GM18873 (cell line): ENCODE results near the gene TRIM49.
"Not testable (repeated sequence)": the region's sequence is repeated elsewhere in the genome, so short reads cannot be mapped to it uniquely, and the experiment has no call there.

Source experiments
- ATAC-seq: cut with Tn5 transposase; IDR thresholded peaks from one replicate; pipeline ENCODE4 v1.9.1; 2021; ENCODE audit warnings: mild to moderate bottlenecking, moderate library complexity, moderate number of reproducible peaks; ENCODE audit not compliant: unreplicated experiment, low FRiP score

TRIM49 gene, protein sequence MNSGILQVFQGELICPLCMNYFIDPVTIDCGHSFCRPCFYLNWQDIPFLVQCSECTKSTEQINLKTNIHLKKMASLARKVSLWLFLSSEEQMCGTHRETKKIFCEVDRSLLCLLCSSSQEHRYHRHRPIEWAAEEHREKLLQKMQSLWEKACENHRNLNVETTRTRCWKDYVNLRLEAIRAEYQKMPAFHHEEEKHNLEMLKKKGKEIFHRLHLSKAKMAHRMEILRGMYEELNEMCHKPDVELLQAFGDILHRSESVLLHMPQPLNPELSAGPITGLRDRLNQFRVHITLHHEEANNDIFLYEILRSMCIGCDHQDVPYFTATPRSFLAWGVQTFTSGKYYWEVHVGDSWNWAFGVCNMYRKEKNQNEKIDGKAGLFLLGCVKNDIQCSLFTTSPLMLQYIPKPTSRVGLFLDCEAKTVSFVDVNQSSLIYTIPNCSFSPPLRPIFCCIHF

DNA sequence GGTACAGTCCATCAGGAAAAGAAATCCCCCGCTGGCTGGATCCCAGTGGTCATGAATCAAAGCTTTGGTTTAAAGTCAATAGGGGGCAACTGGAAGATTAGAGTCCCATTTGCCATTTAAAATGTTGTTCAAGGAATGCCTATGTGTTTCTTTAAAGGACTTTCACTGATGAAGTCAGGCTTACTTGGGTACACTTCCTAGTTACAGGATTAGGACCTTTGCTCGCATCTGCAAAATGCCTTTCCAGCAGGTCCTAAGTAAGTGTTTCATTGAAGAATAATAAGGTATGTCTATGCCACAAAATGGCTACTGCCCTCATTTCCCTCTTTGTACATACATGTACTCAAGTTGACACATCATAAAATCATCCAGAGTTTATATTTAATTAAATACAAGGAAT is at the start of gene TRIM49:
TSS of gene TRIM49 (minus strand) at position 101 of the 400 bp plus-strand sequence. CDS start 4,106 bp downstream, outside the sequence.
- ATAC-seq, result not testable (repeated sequence)

DNA sequence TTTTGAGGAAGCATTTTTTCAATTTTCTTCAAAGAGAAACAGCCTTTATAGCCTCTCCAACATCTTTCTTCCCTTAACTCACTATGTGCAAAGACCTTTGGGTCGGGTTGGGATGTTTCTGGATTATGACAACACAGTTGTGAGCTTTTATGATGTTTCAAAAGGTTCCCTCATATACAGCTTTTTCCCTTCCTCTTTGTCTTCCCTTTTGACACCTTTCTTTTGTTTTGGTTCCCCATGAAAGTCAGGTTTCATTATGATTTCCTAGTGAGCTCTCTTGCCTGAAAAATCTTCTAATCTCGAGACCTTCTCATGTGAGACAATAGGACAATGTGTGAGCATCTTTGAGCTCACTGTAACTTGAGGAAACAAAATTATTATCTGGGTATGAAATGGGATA is 18.3 kb upstream of the TRIM49 start:
- not testable (repeated sequence) for ATAC-seq

DNA sequence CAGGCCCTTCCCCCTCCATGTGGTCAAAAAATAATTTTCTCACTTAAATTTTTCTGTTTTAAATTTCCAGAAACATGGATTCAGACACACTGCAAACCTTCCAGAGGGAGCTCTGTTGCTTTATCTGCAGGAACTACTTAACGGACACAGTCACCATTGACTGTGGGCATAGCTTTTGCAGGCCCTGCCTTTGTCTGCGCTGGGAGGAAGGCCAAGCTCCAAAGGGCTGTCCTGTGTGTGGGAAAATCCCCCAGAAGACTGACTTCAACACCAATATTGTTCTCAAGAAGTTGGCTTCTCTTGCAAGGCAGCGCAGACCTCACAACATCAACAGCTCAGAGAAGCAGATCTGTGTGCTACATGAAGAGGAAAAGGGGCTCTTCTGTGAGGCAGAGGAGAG is 11.6 kb upstream of the TRIM49 start:
- not testable (repeated sequence) for ATAC-seq

DNA sequence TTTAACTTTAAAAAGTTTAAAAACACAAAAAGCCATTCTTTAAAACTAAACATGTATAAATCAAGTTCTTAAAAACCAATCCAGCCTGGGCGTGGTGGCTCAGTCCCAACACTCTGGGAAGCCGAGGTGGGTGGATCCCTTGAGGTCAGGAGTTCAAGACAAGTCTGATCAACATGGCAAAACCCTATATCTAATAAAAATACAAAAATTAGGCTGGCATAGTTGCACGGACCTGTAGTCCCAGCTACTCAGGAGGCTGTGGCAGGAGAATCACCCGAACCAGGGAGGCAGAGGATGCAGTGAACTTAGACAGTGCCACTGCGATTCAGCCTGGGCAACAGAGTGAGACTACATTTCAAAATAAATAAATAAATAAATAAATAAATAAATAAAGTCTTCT is 5.2 kb upstream of the TRIM49 start:
- ATAC-seq, result not testable (repeated sequence)

DNA sequence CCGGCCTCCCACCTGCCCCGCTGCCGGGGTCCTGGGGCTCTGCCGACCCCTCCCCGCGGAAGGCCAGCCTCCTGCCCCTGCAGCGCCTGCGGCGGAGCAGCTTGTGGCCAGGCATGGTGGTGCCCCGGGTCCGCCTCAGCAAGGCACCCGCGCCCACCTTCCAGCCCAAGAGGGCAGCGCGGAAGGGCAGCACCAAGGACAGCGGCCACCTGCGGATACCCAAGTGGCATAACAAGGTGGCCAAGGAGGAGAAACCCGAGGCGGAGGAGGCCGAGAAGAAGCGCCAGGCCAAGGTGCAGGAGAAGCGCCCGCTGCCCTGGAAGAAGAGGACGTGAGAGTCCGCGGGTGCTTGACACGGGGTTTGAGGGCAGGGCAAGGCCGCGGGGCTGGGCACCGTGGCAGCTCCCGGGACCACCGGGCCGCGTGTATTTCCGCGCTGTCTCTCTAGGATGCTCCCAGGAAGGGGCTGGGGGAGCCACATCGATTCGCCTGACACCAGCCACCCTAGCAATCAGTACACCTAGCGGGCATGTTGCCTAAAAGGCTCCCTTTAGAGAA is 20.8 kb downstream of the TRIM49 start:
- ATAC-seq, result not testable (repeated sequence)

DNA sequence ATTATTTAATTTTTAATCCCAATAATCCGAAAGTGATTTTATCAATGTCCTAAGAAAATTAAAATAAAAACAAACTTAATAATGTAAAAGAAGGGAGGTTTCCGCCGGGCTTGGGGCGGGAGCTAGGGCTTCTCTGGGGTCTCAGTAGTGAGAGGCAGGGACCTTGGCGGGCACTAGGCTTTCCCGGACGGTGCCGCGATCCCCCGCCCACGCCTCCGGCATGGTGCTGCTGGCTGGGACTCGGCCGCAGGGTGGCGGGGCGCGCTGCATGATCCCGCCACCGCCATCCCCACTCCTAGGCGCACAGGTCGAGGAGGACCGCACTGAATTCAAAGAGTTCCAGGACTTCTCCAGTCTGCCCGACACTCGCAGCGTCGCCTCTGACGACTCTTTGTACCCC is 22.6 kb downstream of the TRIM49 start:
- not testable (repeated sequence) for ATAC-seq

DNA sequence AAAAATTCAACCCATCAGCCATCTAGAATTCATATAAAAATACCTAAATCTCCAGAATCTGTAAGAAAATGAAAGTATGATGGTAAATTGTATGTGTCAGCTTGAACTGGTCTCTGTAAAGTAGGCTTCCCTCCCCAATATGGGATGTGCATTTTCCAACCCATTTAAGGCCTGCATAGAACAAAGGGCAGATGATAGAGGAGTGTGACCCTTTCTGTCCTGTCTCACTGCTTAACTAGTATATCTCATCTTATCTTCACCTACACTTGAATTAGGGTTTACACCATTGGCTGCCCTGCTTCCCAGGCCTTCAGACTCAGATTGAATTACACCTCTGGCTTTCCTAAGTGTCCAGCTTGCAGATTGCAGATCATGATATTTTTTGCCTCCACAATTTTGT is 57.6 kb downstream of the TRIM49 start:
- ATAC-seq, result not testable (repeated sequence)
